Keratinocyte (primary cell): ENCODE data around the gene CTF1. TPM values are rescaled to one million over a fixed set of nuclear protein-coding genes. Genes with fewer than 3 reads are reported as not detected.
A peak's percentile ranks its signal among the peaks of the same experiment; 100 is the strongest.

Source experiments
- DNase-seq: peaks from one replicate; pipeline ENCODE4 v3.0.0-alpha.2; 2011; ENCODE audit warnings: low read depth, missing footprints, low spot score
- FAIRE-seq: peaks from 2 replicates; lab custom pipeline; 2011; peaks lifted over from hg19 to GRCh38; lab: Jason Lieb, UNC
- H2AFZ ChIP-seq: 2 replicates; pipeline ENCODE4 v1.6.0; 2012; ENCODE audit warnings: low read length, control low read depth, inconsistent platforms; ENCODE audit not compliant: control insufficient read depth
- H3K27ac ChIP-seq: 2 replicates; pipeline ENCODE4 v1.5.1; 2011; ENCODE audit warnings: low read length; ENCODE audit not compliant: control insufficient read depth, insufficient read depth
- H3K27me3 ChIP-seq: 3 replicates; pipeline ENCODE4 v1.6.0; 2011; ENCODE audit warnings: low read length; ENCODE audit not compliant: control insufficient read depth, insufficient read depth; ENCODE audit errors: extremely low read depth
- H3K36me3 ChIP-seq, 2 experiments: 2 replicates in 1 of 2; 3 replicates in 1 of 2; pipeline ENCODE4 v1.5.1; 2011; ENCODE audit warnings: low read length in 2 of 2, mild to moderate bottlenecking in 1 of 2; ENCODE audit not compliant: control insufficient read depth in 2 of 2, insufficient read depth in 2 of 2; ENCODE audit errors: extremely low read depth in 1 of 2
- H3K4me1 ChIP-seq: 3 replicates; pipeline ENCODE4 v1.5.1; 2011; ENCODE audit warnings: low read length; ENCODE audit not compliant: control insufficient read depth, insufficient read depth; ENCODE audit errors: extremely low read depth
- H3K4me2 ChIP-seq: 3 replicates; pipeline ENCODE4 v1.6.0; 2011; ENCODE audit warnings: low read depth, low read length; ENCODE audit not compliant: control insufficient read depth, insufficient read depth; ENCODE audit errors: extremely low read depth
- H3K4me3 ChIP-seq, 3 experiments: fragments of 200-600 bp in 1 of 3; sonication (generic) in 1 of 3; 2 replicates in 2 of 3; 3 replicates in 1 of 3; pipeline ENCODE4 v1.5.1; 2011 to 2016; ENCODE audit warnings: low read length in 3 of 3, mild to moderate bottlenecking in 3 of 3, control low read depth in 2 of 3, inconsistent platforms in 1 of 3, low read depth in 1 of 3, mixed read lengths in 1 of 3, mixed run types in 1 of 3, moderate library complexity in 1 of 3; ENCODE audit not compliant: control insufficient read depth in 2 of 3, insufficient read depth in 2 of 3; ENCODE audit errors: extremely low read depth in 1 of 3
- H3K79me2 ChIP-seq: 2 replicates; pipeline ENCODE4 v1.6.0; 2012; ENCODE audit warnings: low read length; ENCODE audit not compliant: control insufficient read depth, insufficient read depth
- H3K9ac ChIP-seq: 3 replicates; pipeline ENCODE4 v1.6.0; 2011; ENCODE audit warnings: low read length; ENCODE audit not compliant: control insufficient read depth, insufficient read depth; ENCODE audit errors: extremely low read depth
- H3K9me1 ChIP-seq: 3 replicates; pipeline ENCODE4 v1.6.0; 2011; ENCODE audit warnings: low read length; ENCODE audit not compliant: control insufficient read depth, insufficient read depth; ENCODE audit errors: extremely low read depth
- H3K9me3 ChIP-seq: 2 replicates; pipeline ENCODE4 v1.5.1; 2012; ENCODE audit warnings: low read depth, low read length; ENCODE audit not compliant: control insufficient read depth
- H4K20me1 ChIP-seq: 3 replicates; pipeline ENCODE4 v1.6.0; 2011; ENCODE audit warnings: low read length; ENCODE audit not compliant: control insufficient read depth, insufficient read depth; ENCODE audit errors: extremely low read depth
- CTCF ChIP-seq, 3 experiments: IDR thresholded peaks in 1 of 3; conservative IDR thresholded peaks in 1 of 3; optimal IDR thresholded peaks in 1 of 3; 2 replicates in 2 of 3; 3 replicates in 1 of 3; pipeline versions ENCODE3 to v1.5.1; 2011; ENCODE audit warnings: low read length in 3 of 3, mild to moderate bottlenecking in 3 of 3, moderate library complexity in 2 of 3, control low read depth in 1 of 3, inconsistent platforms in 1 of 3; ENCODE audit not compliant: insufficient read depth in 2 of 3; ENCODE audit errors: extremely low read depth in 1 of 3
- EZH2 ChIP-seq: IDR thresholded peaks from one replicate; pipeline ENCODE4 v1.6.1; 2012; ENCODE audit warnings: inconsistent platforms, mild to moderate bottlenecking, low read length, moderate library complexity
- dilution Hi-C: fragments of 300-500 bp; cut with MboI; formaldehyde crosslinking; loops from one replicate; pipeline ENCODE4 v1.7.0; 2020; ENCODE audit warnings: low sequenced_read_pairs; ENCODE audit not compliant: extremely low pct_ligation_motif_present
- polyA plus RNA-seq, 5 experiments: library from polyadenylated mRNA; depleted of rRNA in 3 of 5; stranded (reverse) in 3 of 5; stranded (forward) in 1 of 5; unstranded in 1 of 5; fragments of >200 nt; gene quantifications; 1 replicate in 1 of 5; 2 replicates in 3 of 5; 3 replicates in 1 of 5; pipeline versions ENCODE4 v1.2.1 to v1.2.3, GENCODE V29; 2011 to 2012; ENCODE audit warnings: missing spikeins in 2 of 5, low read depth in 1 of 5, low replicate concordance in 1 of 5

Gene CTF1
- polyA plus RNA-seq, 1 donor (not counting 4 experiments of a cell fraction or from before 2014, with no cell fraction given): 2.1 TPM

- Histone ChIP-seq H2AFZ (no peak overlapping the region), H3K79me2 (peaks cover 7% of the 10 kb centered on the region), H3K4me1 (peaks cover 24% of the 10 kb centered on the region), H3K9ac (peak overlapping the region; percentile 25), H3K36me3 (peaks cover 17 to 26% of the 10 kb centered on the region in 2 experiments), H4K20me1 (no peaks in the 10 kb centered on the region), H3K27me3 (no peaks in the 10 kb centered on the region), H3K9me3 (no peaks in the 10 kb centered on the region), H3K27ac (peak overlapping the region; percentile 83), H3K4me2 (no peak overlapping the region), H3K4me3 (no peak overlapping the region), H3K9me1 (no peaks in the 10 kb centered on the region)
- dilution Hi-C loops: no loop called here
- TF ChIP-seq CTCF (optimal IDR thresholded peaks at IDR 0.05 in 1 of 3, IDR thresholded peaks at IDR 0.05 in 1 of 3, conservative IDR thresholded peaks at IDR 0.05 in 1 of 3; ENCODE audit: extremely low read depth in 1 of 3, insufficient read depth in 2 of 3, low read length in 3 of 3): peak; percentile 87 to 98 (median 92)
- TF ChIP-seq EZH2: no peak
- peak; percentile 74 for FAIRE-seq
- DNase-seq: no peak
Measured at GRCh38 chr16:30941600-30942425, 45.4 kb downstream of the CTF1 start.

- dilution Hi-C loops: no loop called here
- no peaks in the 10 kb centered on the region for H4K20me1 ChIP-seq
- peaks cover 18 to 24% of the 10 kb centered on the region in 2 experiments for H3K36me3 ChIP-seq
- H3K27ac ChIP-seq: no peak overlapping the region
- no peaks in the 10 kb centered on the region for H3K9me3 ChIP-seq
- no peak overlapping the region for H3K4me3 ChIP-seq
- H3K9ac ChIP-seq: no peak overlapping the region
- DNase-seq: no peak
- no peak overlapping the region for H3K4me2 ChIP-seq
- TF ChIP-seq CTCF (optimal IDR thresholded peaks at IDR 0.05 in 1 of 3, IDR thresholded peaks at IDR 0.05 in 1 of 3, conservative IDR thresholded peaks at IDR 0.05 in 1 of 3; ENCODE audit: extremely low read depth in 1 of 3, insufficient read depth in 2 of 3, low read length in 3 of 3) (no peak), EZH2 (no peak)
- H2AFZ ChIP-seq: no peak overlapping the region
- H3K9me1 ChIP-seq: no peaks in the 10 kb centered on the region
- peaks cover 24% of the 10 kb centered on the region for H3K4me1 ChIP-seq
- no peaks in the 10 kb centered on the region for H3K27me3 ChIP-seq
- no peak for FAIRE-seq
- H3K79me2 ChIP-seq: peaks cover 7% of the 10 kb centered on the region
Measured at GRCh38 chr16:30942426-30942806, 46.0 kb downstream of the CTF1 start.
